Right lobe of liver (tissue), 4 donors: ENCODE results near the gene NEUROG2.

Experiments
- POLR2A ChIP-seq: fragments of 450-650 bp; IDR thresholded peaks from one replicate; pipeline ENCODE4 v1.6.1; 2017; ENCODE audit warnings: antibody characterized with exemption, mild to moderate bottlenecking
- TF ChIP-seq, protein P1 (sequence below), 4 donors: fragments of 200-600 bp in 3 of 4; fragments of 450-650 bp in 1 of 4; IDR thresholded peaks; one replicate each; pipeline versions ENCODE4 v1.5.1 to v1.8.0; 2016 to 2022; ENCODE audit warnings: antibody characterized with exemption in 4 of 4, mild to moderate bottlenecking in 2 of 4
- donor health status: DM: no; HTN: no; CAD: no.
- donor health status: DM: no; HTN: no; CAD: no.
- donor health status: DM: no; HTN: yes; CAD: no.

DNA sequence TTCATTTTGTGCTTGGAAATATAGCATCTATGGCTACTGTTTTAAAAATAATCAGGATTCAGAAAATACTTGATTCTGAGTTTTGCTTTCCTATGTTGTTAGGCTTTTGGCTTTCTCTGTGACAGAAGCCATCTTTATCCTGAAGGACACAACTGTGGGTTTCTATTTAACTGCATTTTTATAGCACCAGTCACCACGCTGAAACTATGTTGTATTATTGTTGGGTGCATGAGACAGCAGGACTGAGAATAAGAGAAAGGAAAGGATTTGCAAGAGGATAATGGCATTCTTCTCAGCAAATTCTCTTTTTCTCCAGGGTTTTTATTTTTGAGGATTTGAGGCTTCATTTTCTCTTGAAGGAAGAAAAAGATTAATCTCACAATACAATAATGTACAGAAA, 10.1 kb upstream of the NEUROG2 start:
- TF ChIP-seq, protein P1, sequence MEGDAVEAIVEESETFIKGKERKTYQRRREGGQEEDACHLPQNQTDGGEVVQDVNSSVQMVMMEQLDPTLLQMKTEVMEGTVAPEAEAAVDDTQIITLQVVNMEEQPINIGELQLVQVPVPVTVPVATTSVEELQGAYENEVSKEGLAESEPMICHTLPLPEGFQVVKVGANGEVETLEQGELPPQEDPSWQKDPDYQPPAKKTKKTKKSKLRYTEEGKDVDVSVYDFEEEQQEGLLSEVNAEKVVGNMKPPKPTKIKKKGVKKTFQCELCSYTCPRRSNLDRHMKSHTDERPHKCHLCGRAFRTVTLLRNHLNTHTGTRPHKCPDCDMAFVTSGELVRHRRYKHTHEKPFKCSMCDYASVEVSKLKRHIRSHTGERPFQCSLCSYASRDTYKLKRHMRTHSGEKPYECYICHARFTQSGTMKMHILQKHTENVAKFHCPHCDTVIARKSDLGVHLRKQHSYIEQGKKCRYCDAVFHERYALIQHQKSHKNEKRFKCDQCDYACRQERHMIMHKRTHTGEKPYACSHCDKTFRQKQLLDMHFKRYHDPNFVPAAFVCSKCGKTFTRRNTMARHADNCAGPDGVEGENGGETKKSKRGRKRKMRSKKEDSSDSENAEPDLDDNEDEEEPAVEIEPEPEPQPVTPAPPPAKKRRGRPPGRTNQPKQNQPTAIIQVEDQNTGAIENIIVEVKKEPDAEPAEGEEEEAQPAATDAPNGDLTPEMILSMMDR (IDR thresholded peaks at IDR 0.05): no peak
- no peak for TF ChIP-seq POLR2A
